ENCODE data around the gene RAB37.

The RAB37 gene

GRCh38 chr17:74777901-74778515, 41.0 kb downstream of the RAB37 start:
- DNase-seq (ENCODE audit: low read depth in 2 of 2) = no peak

- no peak for DNase-seq (ENCODE audit: low read depth in 2 of 2)
These were observed 41.9 kb downstream of the RAB37 start for GRCh38 chr17:74778960-74779359.

- DNase-seq (ENCODE audit: low read depth in 2 of 2) = no peak
These were observed 42.4 kb downstream of the RAB37 start for GRCh38 chr17:74779501-74779900.

GRCh38 chr17:74779948-74780400, 42.9 kb downstream of the RAB37 start:
- DNase-seq (ENCODE audit: low read depth in 2 of 2) = peak in 1 of 2 experiments; percentile 51

- DNase-seq (ENCODE audit: low read depth in 2 of 2) = no peak
These were observed 43.6 kb downstream of the RAB37 start for GRCh38 chr17:74780443-74781238.

- no peak for DNase-seq (ENCODE audit: low read depth in 2 of 2)
These were observed 45.5 kb downstream of the RAB37 start for GRCh38 chr17:74782571-74782970.

- DNase-seq (ENCODE audit: low read depth in 2 of 2) = no peak
These were observed 47.2 kb downstream of the RAB37 start for GRCh38 chr17:74784125-74784810.

- no peak for DNase-seq (ENCODE audit: low read depth in 2 of 2)
These were observed 48.3 kb downstream of the RAB37 start for GRCh38 chr17:74785096-74785980.

GRCh38 chr17:74785981-74786360, 48.9 kb downstream of the RAB37 start:
- DNase-seq (ENCODE audit: low read depth in 2 of 2) = no peak

GRCh38 chr17:74786431-74787055, 49.5 kb downstream of the RAB37 start:
- no peak for DNase-seq (ENCODE audit: low read depth in 2 of 2)

GRCh38 chr17:74790161-74791058, 53.4 kb downstream of the RAB37 start:
- DNase-seq (ENCODE audit: low read depth in 2 of 2) = no peak

GRCh38 chr17:74792586-74793105, 55.6 kb downstream of the RAB37 start:
- DNase-seq (ENCODE audit: low read depth in 2 of 2) = no peak

- no peak for DNase-seq (ENCODE audit: low read depth in 2 of 2)
These were observed 58.4 kb downstream of the RAB37 start for GRCh38 chr17:74795327-74796020.

- no peak for DNase-seq (ENCODE audit: low read depth in 2 of 2)
These were observed 59.2 kb downstream of the RAB37 start for GRCh38 chr17:74796211-74796610.

GRCh38 chr17:74796866-74797265, 59.8 kb downstream of the RAB37 start:
- no peak for DNase-seq (ENCODE audit: low read depth in 2 of 2)
